T-helper 1 cell treated with Interleukin-12 subunit alpha and Interleukin-12 subunit beta and Interleukin-4 antibody, amounts not matched to agents 30 μg/mL and 1 μg/mL, for 36 hours (primary cell): ENCODE results near the gene H2BK1.
A peak's percentile ranks its signal among the peaks of the same experiment; 100 is the strongest.

Source experiments
- H3K27ac Mint-ChIP-seq: one replicate; pipeline ENCODE4 v1.8.0; 2021; ENCODE audit warnings: mild to moderate bottlenecking, mixed read lengths
- H3K27me3 Mint-ChIP-seq: one replicate; pipeline ENCODE4 v1.8.0; 2021; ENCODE audit warnings: low read depth, mixed read lengths
- H3K36me3 Mint-ChIP-seq: one replicate; pipeline ENCODE4 v1.8.0; 2021; ENCODE audit warnings: low read depth, mixed read lengths
- H3K4me1 Mint-ChIP-seq: one replicate; pipeline ENCODE4 v1.8.0; 2021; ENCODE audit warnings: low read depth, mixed read lengths
- H3K4me3 Mint-ChIP-seq: one replicate; pipeline ENCODE4 v1.8.0; 2021; ENCODE audit warnings: mild to moderate bottlenecking, moderate library complexity, mixed read lengths
- H3K9me3 Mint-ChIP-seq: one replicate; pipeline ENCODE4 v1.8.0; 2021; ENCODE audit warnings: mixed read lengths

H2BK1 gene

GRCh38 chr7:151240942-151241754 lies 30.9 kb upstream of the H2BK1 start:
- Mint-ChIP-seq H3K27ac (no peak overlapping the region), H3K36me3 (peaks cover 6% of the 10 kb centered on the region), H3K4me3 (no peak overlapping the region), H3K4me1 (peaks cover 23% of the 10 kb centered on the region), H3K27me3 (peaks cover 12% of the 10 kb centered on the region), H3K9me3 (no peaks in the 10 kb centered on the region)

GRCh38 chr7:151240536-151240935 lies 30.2 kb upstream of the H2BK1 start:
- peaks cover 6% of the 10 kb centered on the region for H3K36me3 Mint-ChIP-seq
- peaks cover 7% of the 10 kb centered on the region for H3K27me3 Mint-ChIP-seq
- H3K9me3 Mint-ChIP-seq, result no peaks in the 10 kb centered on the region
- no peak overlapping the region for H3K27ac Mint-ChIP-seq
- H3K4me1 Mint-ChIP-seq, result peaks cover 23% of the 10 kb centered on the region
- H3K4me3 Mint-ChIP-seq, result no peak overlapping the region

GRCh38 chr7:151239837-151240459 lies 29.7 kb upstream of the H2BK1 start:
- H3K27me3 Mint-ChIP-seq, result peaks cover 6% of the 10 kb centered on the region
- peaks cover 25% of the 10 kb centered on the region for H3K4me1 Mint-ChIP-seq
- H3K27ac Mint-ChIP-seq, result no peak overlapping the region
- no peaks in the 10 kb centered on the region for H3K9me3 Mint-ChIP-seq
- H3K36me3 Mint-ChIP-seq, result peaks cover 6% of the 10 kb centered on the region
- no peak overlapping the region for H3K4me3 Mint-ChIP-seq

- H3K4me3 Mint-ChIP-seq, result no peak overlapping the region
- H3K9me3 Mint-ChIP-seq, result no peaks in the 10 kb centered on the region
- no peaks in the 10 kb centered on the region for H3K27me3 Mint-ChIP-seq
- no peak overlapping the region for H3K27ac Mint-ChIP-seq
- peaks cover 6% of the 10 kb centered on the region for H3K36me3 Mint-ChIP-seq
- H3K4me1 Mint-ChIP-seq, result peaks cover 21% of the 10 kb centered on the region
Observed at GRCh38 chr7:151238924-151239836, 28.9 kb upstream of the H2BK1 start.

- Mint-ChIP-seq H3K9me3 (no peaks in the 10 kb centered on the region), H3K4me1 (peaks cover 19% of the 10 kb centered on the region), H3K36me3 (peaks cover 9% of the 10 kb centered on the region), H3K27me3 (no peaks in the 10 kb centered on the region), H3K27ac (no peak overlapping the region), H3K4me3 (no peak overlapping the region)
Observed at GRCh38 chr7:151238190-151238810, 28.0 kb upstream of the H2BK1 start.

GRCh38 chr7:151237244-151238189 lies 27.2 kb upstream of the H2BK1 start:
- Mint-ChIP-seq H3K4me3 (no peak overlapping the region), H3K27me3 (no peaks in the 10 kb centered on the region), H3K27ac (no peak overlapping the region), H3K9me3 (no peaks in the 10 kb centered on the region), H3K36me3 (peaks cover 12% of the 10 kb centered on the region), H3K4me1 (peaks cover 17% of the 10 kb centered on the region)

- H3K27me3 Mint-ChIP-seq, result no peaks in the 10 kb centered on the region
- H3K4me3 Mint-ChIP-seq, result no peak overlapping the region
- H3K4me1 Mint-ChIP-seq, result peaks cover 24% of the 10 kb centered on the region
- H3K9me3 Mint-ChIP-seq, result no peaks in the 10 kb centered on the region
- no peak overlapping the region for H3K27ac Mint-ChIP-seq
- peaks cover 12% of the 10 kb centered on the region for H3K36me3 Mint-ChIP-seq
Observed at GRCh38 chr7:151236406-151236805, 26.1 kb upstream of the H2BK1 start.

- Mint-ChIP-seq H3K27me3 (peaks cover 2% of the 10 kb centered on the region), H3K36me3 (peaks cover 12% of the 10 kb centered on the region), H3K4me3 (peak overlapping the region; percentile 10), H3K27ac (no peak overlapping the region), H3K4me1 (peaks cover 24% of the 10 kb centered on the region), H3K9me3 (no peaks in the 10 kb centered on the region)
Observed at GRCh38 chr7:151235091-151235787, 25.0 kb upstream of the H2BK1 start.

- peaks cover 6% of the 10 kb centered on the region for H3K27me3 Mint-ChIP-seq
- H3K4me1 Mint-ChIP-seq, result peaks cover 24% of the 10 kb centered on the region
- peak overlapping the region; percentile 100 for H3K4me3 Mint-ChIP-seq
- peak overlapping the region; percentile 100 for H3K27ac Mint-ChIP-seq
- H3K36me3 Mint-ChIP-seq, result peaks cover 10% of the 10 kb centered on the region
- no peaks in the 10 kb centered on the region for H3K9me3 Mint-ChIP-seq
Observed at GRCh38 chr7:151233804-151234203, 23.5 kb upstream of the H2BK1 start.

- Mint-ChIP-seq H3K27me3 (peaks cover 6% of the 10 kb centered on the region), H3K4me1 (peaks cover 25% of the 10 kb centered on the region), H3K36me3 (peaks cover 10% of the 10 kb centered on the region), H3K4me3 (peak overlapping the region; percentile 100), H3K27ac (peak overlapping the region; percentile 100), H3K9me3 (no peaks in the 10 kb centered on the region)
Observed at GRCh38 chr7:151232917-151233701, 22.8 kb upstream of the H2BK1 start.

- peak within 1 kb of the TSS; percentile 100 for H3K27ac Mint-ChIP-seq
- H3K9me3 Mint-ChIP-seq, result no peaks in the 10 kb centered on the region
- H3K4me3 Mint-ChIP-seq, result peak within 1 kb of the TSS; percentile 100
- peaks cover 29% of the 10 kb centered on the region for H3K4me1 Mint-ChIP-seq
- H3K27me3 Mint-ChIP-seq, result peaks cover 6% of the 10 kb centered on the region
- H3K36me3 Mint-ChIP-seq, result peaks cover 10% of the 10 kb centered on the region
Observed at GRCh38 chr7:151232091-151232916, 22.0 kb upstream of the H2BK1 start, which contains the start of gene CHPF2. Gene CHPF2, plus strand, starts transcription at chr7:151232483. Its CDS starts 1,529 bp downstream, at chr7:151234012.
